CD14-positive monocyte (primary cell): ENCODE data around the gene SYNE1. TPM values are rescaled to one million over a fixed set of nuclear protein-coding genes. Genes with fewer than 3 reads are reported as not detected.

Experiments
- DNase-seq, 3 donors: peaks; one replicate each; pipeline ENCODE4 v3.0.0-alpha.2; 2011 to 2022
- H2AFZ ChIP-seq: 2 replicates; pipeline ENCODE4 v1.6.0; 2012; ENCODE audit warnings: mild to moderate bottlenecking, low read depth, low read length, inconsistent platforms; ENCODE audit not compliant: insufficient read depth, poor library complexity, severe bottlenecking
- H3K27ac ChIP-seq, 2 donors: 1 replicate in 1 of 2; 2 replicates in 1 of 2; pipeline ENCODE4 v1.5.1; 2012 to 2013; ENCODE audit warnings: low read length in 2 of 2, control low read depth in 1 of 2, inconsistent platforms in 1 of 2, low read depth in 1 of 2, mild to moderate bottlenecking in 1 of 2
- H3K27me3 ChIP-seq, 2 donors: one replicate each; pipeline versions ENCODE4 v1.6.0 to v1.6.1; 2011 to 2013; ENCODE audit warnings: low read length in 2 of 2; ENCODE audit not compliant: control insufficient read depth in 2 of 2, insufficient read depth in 2 of 2
- H3K36me3 ChIP-seq, 2 donors: replicated peaks in 1 of 2; 1 replicate in 1 of 2; 2 replicates in 1 of 2; pipeline versions ENCODE4 v1.5.1 to v1.6.1; 2012 to 2013; ENCODE audit warnings: low read length in 2 of 2, control low read depth in 1 of 2, inconsistent platforms in 1 of 2, mild to moderate bottlenecking in 1 of 2; ENCODE audit not compliant: insufficient read depth in 2 of 2, control insufficient read depth in 1 of 2
- H3K4me1 ChIP-seq, 2 donors: 1 replicate in 1 of 2; 2 replicates in 1 of 2; pipeline versions ENCODE4 v1.5.1 to v1.6.1; 2012 to 2013; ENCODE audit warnings: low read length in 2 of 2, control low read depth in 1 of 2, inconsistent platforms in 1 of 2, mild to moderate bottlenecking in 1 of 2, moderate library complexity in 1 of 2; ENCODE audit not compliant: insufficient read depth in 2 of 2, control insufficient read depth in 1 of 2
- H3K4me2 ChIP-seq: replicated peaks from 2 replicates; pipeline ENCODE3; 2012; ENCODE audit warnings: low read length, moderate library complexity, mild to moderate bottlenecking; ENCODE audit not compliant: poor library complexity, severe bottlenecking; ENCODE audit errors: extremely low read depth
- H3K4me3 ChIP-seq, 3 experiments: fragments of 200-600 bp in 1 of 3; sonication (generic) in 1 of 3; replicated peaks in 1 of 3; 1 replicate in 2 of 3; 2 replicates in 1 of 3; pipeline ENCODE4 v1.5.1; 2011 to 2013; ENCODE audit warnings: low read length in 3 of 3, mild to moderate bottlenecking in 3 of 3, control low read depth in 2 of 3, low read depth in 2 of 3, inconsistent platforms in 1 of 3, moderate library complexity in 1 of 3
- H3K79me2 ChIP-seq: 2 replicates; pipeline ENCODE4 v1.6.0; 2012; ENCODE audit warnings: mild to moderate bottlenecking, control low read depth, inconsistent platforms, low read length, moderate library complexity; ENCODE audit not compliant: insufficient read depth
- H3K9ac ChIP-seq: 2 replicates; pipeline ENCODE4 v1.6.0; 2017; ENCODE audit warnings: low read length, mild to moderate bottlenecking; ENCODE audit not compliant: insufficient read depth, poor library complexity, severe bottlenecking
- H3K9me3 ChIP-seq, 2 donors: replicated peaks in 1 of 2; 1 replicate in 1 of 2; 2 replicates in 1 of 2; pipeline versions ENCODE4 v1.5.1 to v1.6.1; 2012 to 2013; ENCODE audit warnings: low read length in 2 of 2, control low read depth in 1 of 2; ENCODE audit not compliant: control insufficient read depth in 1 of 2, insufficient read depth in 1 of 2
- H4K20me1 ChIP-seq: 2 replicates; pipeline ENCODE4 v1.6.0; 2012; ENCODE audit warnings: mild to moderate bottlenecking, low read length, control low read depth, moderate library complexity; ENCODE audit not compliant: insufficient read depth
- H3K27ac Mint-ChIP-seq, 7 donors: one replicate each; pipeline ENCODE4 v1.8.0; 2020; ENCODE audit warnings: mild to moderate bottlenecking in 7 of 7, mixed read lengths in 7 of 7, moderate library complexity in 6 of 7, inconsistent platforms in 2 of 7
- H3K27me3 Mint-ChIP-seq, 3 donors: one replicate each; pipeline ENCODE4 v1.8.0; 2021 to 2022; ENCODE audit warnings: low read depth in 3 of 3, mild to moderate bottlenecking in 3 of 3, mixed read lengths in 3 of 3, moderate library complexity in 3 of 3, inconsistent platforms in 1 of 3
- H3K36me3 Mint-ChIP-seq, 2 donors: one replicate each; pipeline ENCODE4 v1.8.0; 2020; ENCODE audit warnings: mixed read lengths in 2 of 2, inconsistent platforms in 1 of 2, mild to moderate bottlenecking in 1 of 2
- H3K4me1 Mint-ChIP-seq: one replicate; pipeline ENCODE4 v1.8.0; 2020; ENCODE audit warnings: mild to moderate bottlenecking, mixed read lengths
- H3K4me3 Mint-ChIP-seq, 2 donors: one replicate each; pipeline ENCODE4 v1.8.0; 2020; ENCODE audit warnings: mild to moderate bottlenecking in 2 of 2, mixed read lengths in 2 of 2, moderate library complexity in 1 of 2
- H3K9me3 Mint-ChIP-seq, 7 donors: one replicate each; pipeline ENCODE4 v1.8.0; 2020 to 2022; ENCODE audit warnings: mixed read lengths in 7 of 7, mild to moderate bottlenecking in 6 of 7, moderate library complexity in 6 of 7, inconsistent platforms in 2 of 7
- CTCF ChIP-seq: fragments of 200-600 bp; IDR thresholded peaks from one replicate; pipeline ENCODE4 v1.8.0; 2022; ENCODE audit warnings: antibody characterized with exemption, mild to moderate bottlenecking
- WGBS: methylation state at CpG from one replicate; pipeline ENCODE4 v1.1.5; 2013; ENCODE audit warnings: missing lambda C conversion rate; ENCODE audit not compliant: insufficient coverage; 5-methylcytosine and 5-hydroxymethylcytosine counted together
- intact Hi-C, 2 donors: fragments of 100-400 bp; cut with micrococcal nuclease; formaldehyde crosslinking; loops; one replicate each; pipeline versions ENCODE4 v1.15.0 to v1.15.1; 2023
- polyA plus RNA-seq, 3 donors: library from polyadenylated mRNA; depleted of rRNA in 1 of 3; unstranded in 2 of 3; stranded (reverse) in 1 of 3; fragments of 300-500 nt in 2 of 3; fragments of >200 nt in 1 of 3; fragmentation: Illumina TruSeq in 2 of 3; gene quantifications; 1 replicate in 2 of 3; 2 replicates in 1 of 3; pipeline ENCODE4 v1.2.3, GENCODE V29; 2012 to 2021

SYNE1 gene
- polyA plus RNA-seq, 3 donors: 3.7 to 24.5 (median 8.1) TPM

- Mint-ChIP-seq H3K4me1 (no peaks in the 10 kb centered on the region), H3K9me3 (peaks cover 0 to 4% (median 0%) of the 10 kb centered on the region in 7 donors), H3K27ac (no peak overlapping the region), H3K4me3 (no peak overlapping the region), H3K36me3 (peaks cover 5 to 10% of the 10 kb centered on the region in 2 donors), H3K27me3 (peaks cover 0 to 2% (median 1%) of the 10 kb centered on the region in 3 donors)
- Histone ChIP-seq H3K79me2 (no peaks in the 10 kb centered on the region), H3K9ac (no peak overlapping the region), H4K20me1 (no peaks in the 10 kb centered on the region), H3K27me3 (no peaks in the 10 kb centered on the region), H3K4me3 (no peak overlapping the region), H3K27ac (no peak overlapping the region), H3K4me1 (no peaks in the 10 kb centered on the region), H3K9me3 (no peaks in the 10 kb centered on the region), H3K36me3 (peaks cover 0 to 15% of the 10 kb centered on the region in 2 donors), H2AFZ (no peak overlapping the region), H3K4me2 (no peak overlapping the region)
- TF ChIP-seq CTCF: no peak
- intact Hi-C loops: no loop called here
- DNase-seq: no peak
- no CpG with 5 or more reads among the region's 6 CpGs for WGBS
Observed at GRCh38 chr6:152375197-152375596, 262.0 kb downstream of the SYNE1 start.

GRCh38 chr6:152372945-152373344 lies 264.2 kb downstream of the SYNE1 start:
- no peak overlapping the region for H3K9ac ChIP-seq
- no peak overlapping the region for H3K4me2 ChIP-seq
- peaks cover 0 to 15% of the 10 kb centered on the region in 2 donors for H3K36me3 ChIP-seq
- H3K36me3 Mint-ChIP-seq: peaks cover 5 to 21% of the 10 kb centered on the region in 2 donors
- H3K27me3 Mint-ChIP-seq: peaks cover 0 to 5% (median 1%) of the 10 kb centered on the region in 3 donors
- H3K79me2 ChIP-seq: no peaks in the 10 kb centered on the region
- no peak overlapping the region for H3K27ac ChIP-seq
- TF ChIP-seq CTCF: no peak
- no CpG with 5 or more reads among the region's 2 CpGs for WGBS
- no peak for DNase-seq
- H3K4me3 Mint-ChIP-seq: no peak overlapping the region
- no peak overlapping the region for H2AFZ ChIP-seq
- no peak overlapping the region for H3K27ac Mint-ChIP-seq
- no peaks in the 10 kb centered on the region for H3K4me1 Mint-ChIP-seq
- H3K27me3 ChIP-seq: no peaks in the 10 kb centered on the region
- peaks cover 0 to 4% (median 2%) of the 10 kb centered on the region in 7 donors for H3K9me3 Mint-ChIP-seq
- no peaks in the 10 kb centered on the region for H3K4me1 ChIP-seq
- no peak overlapping the region for H3K4me3 ChIP-seq
- intact Hi-C loops: no loop called here
- no peaks in the 10 kb centered on the region for H3K9me3 ChIP-seq
- no peaks in the 10 kb centered on the region for H4K20me1 ChIP-seq
